Lower lobe of right lung (tissue), 2 donors: ENCODE results near the gene PLA2G2A. TPM values are rescaled to one million over a fixed set of nuclear protein-coding genes. Genes with fewer than 3 reads are reported as not detected.
"Not testable (repeated sequence)": the region's sequence is repeated elsewhere in the genome, so short reads cannot be mapped to it uniquely, and the experiment has no call there.

ENCODE experiments used
- ATAC-seq, 2 donors: fragments of 200-7000 bp; cut with Tn5 transposase; one replicate each; pipeline ENCODE4 v1.9.1; 2020 to 2022; ENCODE audit warnings: mild to moderate bottlenecking in 2 of 2, moderate library complexity in 2 of 2
- DNase-seq: peaks from one replicate; pipeline ENCODE4 v3.0.0-alpha.2; 2020
- H3K27ac ChIP-seq: fragments of 200-600 bp; one replicate; pipeline ENCODE4 v1.8.0; 2022
- H3K27me3 ChIP-seq: fragments of 200-600 bp; one replicate; pipeline ENCODE4 v1.8.0; 2022; ENCODE audit warnings: low read depth
- H3K36me3 ChIP-seq: fragments of 200-600 bp; one replicate; pipeline ENCODE4 v1.8.0; 2022; ENCODE audit warnings: mild to moderate bottlenecking
- H3K4me1 ChIP-seq: fragments of 200-600 bp; one replicate; pipeline ENCODE4 v1.8.0; 2022
- H3K4me3 ChIP-seq: fragments of 200-600 bp; one replicate; pipeline ENCODE4 v1.8.0; 2022; ENCODE audit warnings: mild to moderate bottlenecking
- H3K9me3 ChIP-seq: fragments of 200-600 bp; one replicate; pipeline ENCODE4 v1.8.0; 2022
- CTCF ChIP-seq: fragments of 200-600 bp; IDR thresholded peaks from one replicate; pipeline ENCODE4 v1.8.0; 2022; ENCODE audit warnings: antibody characterized with exemption, mild to moderate bottlenecking
- intact Hi-C: fragments of 100-400 bp; cut with DNase I; formaldehyde crosslinking; loops from one replicate; pipeline ENCODE4 v1.11.0; 2022
- total RNA-seq: library from RNA; stranded (reverse); fragmentation: NEBNext Ultra II Directional; extraction: Animal tissue kit (Norgen Biotek cat#: 25700); gene quantifications from one replicate; pipeline ENCODE4 v1.2.1, GENCODE V29; 2021
- donor health status: DM: no; HTN: yes; CAD: no; lungs with severe emphysema.

The PLA2G2A gene
- total RNA-seq, 1 donor from 2014 or later, result 181 TPM

- Histone ChIP-seq H3K27ac (no peak overlapping the region), H3K27me3 (no peaks in the 10 kb centered on the region), H3K4me3 (no peak overlapping the region), H3K9me3 (peaks cover 14% of the 10 kb centered on the region), H3K4me1 (no peaks in the 10 kb centered on the region), H3K36me3 (no peaks in the 10 kb centered on the region)
- intact Hi-C loops, result no loop called here
- DNase-seq, result no peak
- TF ChIP-seq CTCF, result no peak
- no peak for ATAC-seq
These were observed 45.1 kb downstream of the PLA2G2A start for GRCh38 chr1:19934336-19934735.

- no peak overlapping the region for H3K27ac ChIP-seq
- ATAC-seq (no peak), DNase-seq (no peak)
- no peaks in the 10 kb centered on the region for H3K4me1 ChIP-seq
- H3K27me3 ChIP-seq, result no peaks in the 10 kb centered on the region
- peaks cover 14% of the 10 kb centered on the region for H3K9me3 ChIP-seq
- no peaks in the 10 kb centered on the region for H3K36me3 ChIP-seq
- intact Hi-C loops, result no loop called here
- no peak overlapping the region for H3K4me3 ChIP-seq
- TF ChIP-seq CTCF, result no peak
These were observed 46.6 kb downstream of the PLA2G2A start for GRCh38 chr1:19932866-19933265.

GRCh38 chr1:19927130-19927421 lies 52.3 kb downstream of the PLA2G2A start:
- H3K4me3 ChIP-seq, H3K27ac ChIP-seq, H3K27me3 ChIP-seq, intact Hi-C loops, DNase-seq, H3K9me3 ChIP-seq, H3K36me3 ChIP-seq, H3K4me1 ChIP-seq, ATAC-seq: not testable (repeated sequence)

GRCh38 chr1:19926296-19927129 lies 52.9 kb downstream of the PLA2G2A start:
- H3K36me3 ChIP-seq, result no peaks in the 10 kb centered on the region
- intact Hi-C loops, result no loop called here
- DNase-seq (no peak), ATAC-seq (no peak)
- peaks cover 5% of the 10 kb centered on the region for H3K9me3 ChIP-seq
- H3K27ac ChIP-seq, result no peak overlapping the region
- TF ChIP-seq CTCF, result no peak
- no peak overlapping the region for H3K4me3 ChIP-seq
- no peaks in the 10 kb centered on the region for H3K4me1 ChIP-seq
- H3K27me3 ChIP-seq, result no peaks in the 10 kb centered on the region

Other genes starting within 250 kb of the PLA2G2A start
- 26.3 TPM for gene TMCO4, start 179.7 kb downstream of the PLA2G2A start, total RNA-seq
- gene RNF186, start 164.3 kb downstream of the PLA2G2A start, total RNA-seq, result not detected
- gene OTUD3, start 97.2 kb downstream of the PLA2G2A start, total RNA-seq, result 11.5 TPM
- not detected for gene PLA2G2E, start 56.0 kb downstream of the PLA2G2A start, total RNA-seq
- 7.4 TPM for gene PLA2G5, start 90.6 kb upstream of the PLA2G2A start, total RNA-seq
- 0.27 TPM for gene PLA2G2D, start 139.9 kb upstream of the PLA2G2A start, total RNA-seq
- not detected for gene PLA2G2F, start 159.7 kb upstream of the PLA2G2A start, total RNA-seq
- gene UBXN10, start 206.5 kb upstream of the PLA2G2A start, total RNA-seq, result 7.8 TPM
- gene PLA2G2C, start 206.9 kb upstream of the PLA2G2A start, total RNA-seq, result not detected